NCI-H2081 (cell line): Measurements from ENCODE around the gene PTK7.
"Not testable (repeated sequence)": the region's sequence is repeated elsewhere in the genome, so short reads cannot be mapped to it uniquely, and the experiment has no call there.

ENCODE experiments used
- DNase-seq, 2 experiments: peaks; one replicate each; lab custom pipeline; 2025; lab: John Stamatoyannopoulos, UW

Gene PTK7

DNA sequence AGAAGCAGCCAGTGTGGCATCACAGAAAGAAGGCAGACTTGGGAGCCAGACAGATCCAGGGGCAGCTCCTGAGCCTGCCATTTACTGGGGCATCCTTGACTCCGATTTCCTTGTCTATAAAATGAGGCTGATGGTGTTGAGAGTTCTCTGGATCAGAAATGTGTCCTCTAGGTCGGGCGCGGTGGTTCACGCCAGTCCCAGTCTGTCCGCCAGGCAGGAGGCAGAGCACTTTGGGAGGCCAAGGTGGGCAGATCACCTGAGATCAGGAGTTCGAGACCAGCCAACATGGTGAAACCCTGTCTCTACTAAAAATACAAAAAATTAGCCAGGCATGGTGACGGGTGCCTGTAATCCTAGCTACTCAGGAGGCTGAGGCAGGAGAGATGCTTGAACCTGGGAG, 41.4 kb downstream of the PTK7 start:
- not testable (repeated sequence) for DNase-seq

DNA sequence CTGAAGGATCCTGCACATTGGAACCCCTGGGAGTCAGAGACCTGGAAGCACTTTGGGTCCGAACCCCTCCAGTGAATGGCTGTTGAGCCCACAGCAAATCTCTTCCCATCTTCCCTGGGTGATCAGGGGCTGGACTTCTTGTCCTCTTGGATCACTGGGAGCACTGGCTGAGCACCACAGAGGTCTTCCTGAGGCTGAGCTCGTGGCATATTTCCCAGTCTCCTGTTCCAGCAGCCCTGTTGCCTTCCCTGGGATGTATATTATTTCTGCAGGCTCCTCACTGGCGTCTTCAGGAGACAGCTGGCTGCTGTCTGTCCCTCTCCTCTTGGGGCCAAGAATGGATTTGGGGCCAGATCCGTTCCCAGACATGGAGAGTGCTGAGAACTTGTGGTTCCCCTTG, 43.4 kb downstream of the PTK7 start:
- DNase-seq = no peak

DNA sequence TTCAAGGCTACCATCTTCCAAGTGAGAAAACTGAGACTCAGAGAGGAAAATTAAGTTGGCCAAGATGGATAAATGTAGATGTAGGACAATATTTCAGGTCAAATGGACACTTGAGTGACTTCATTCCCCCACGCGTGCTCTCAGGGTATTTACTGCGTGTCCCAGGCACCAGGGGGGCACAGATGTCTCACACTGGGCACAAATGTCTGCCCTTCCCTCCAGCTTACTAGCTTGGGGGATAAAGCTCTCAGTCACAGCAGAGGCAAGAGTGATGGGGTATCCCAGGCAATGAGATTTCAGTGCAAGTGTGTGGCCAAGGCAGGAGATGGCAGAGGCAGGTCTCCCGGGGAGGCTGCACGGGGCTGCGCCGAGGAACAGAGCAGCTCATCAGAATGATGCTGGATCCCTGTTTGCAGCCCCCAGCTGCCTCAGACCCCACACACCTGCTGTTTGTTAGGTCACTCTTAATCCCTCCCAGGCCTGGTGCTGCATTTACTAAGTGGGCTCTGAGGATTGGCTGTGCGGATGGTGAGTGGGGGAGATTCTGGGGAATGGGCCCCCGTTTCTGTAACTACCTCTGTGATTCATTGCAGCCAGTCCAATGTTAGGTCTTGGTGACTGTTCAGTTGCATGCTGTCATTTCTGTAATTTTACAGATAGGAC, 44.1 kb downstream of the PTK7 start:
- no peak for DNase-seq

DNA sequence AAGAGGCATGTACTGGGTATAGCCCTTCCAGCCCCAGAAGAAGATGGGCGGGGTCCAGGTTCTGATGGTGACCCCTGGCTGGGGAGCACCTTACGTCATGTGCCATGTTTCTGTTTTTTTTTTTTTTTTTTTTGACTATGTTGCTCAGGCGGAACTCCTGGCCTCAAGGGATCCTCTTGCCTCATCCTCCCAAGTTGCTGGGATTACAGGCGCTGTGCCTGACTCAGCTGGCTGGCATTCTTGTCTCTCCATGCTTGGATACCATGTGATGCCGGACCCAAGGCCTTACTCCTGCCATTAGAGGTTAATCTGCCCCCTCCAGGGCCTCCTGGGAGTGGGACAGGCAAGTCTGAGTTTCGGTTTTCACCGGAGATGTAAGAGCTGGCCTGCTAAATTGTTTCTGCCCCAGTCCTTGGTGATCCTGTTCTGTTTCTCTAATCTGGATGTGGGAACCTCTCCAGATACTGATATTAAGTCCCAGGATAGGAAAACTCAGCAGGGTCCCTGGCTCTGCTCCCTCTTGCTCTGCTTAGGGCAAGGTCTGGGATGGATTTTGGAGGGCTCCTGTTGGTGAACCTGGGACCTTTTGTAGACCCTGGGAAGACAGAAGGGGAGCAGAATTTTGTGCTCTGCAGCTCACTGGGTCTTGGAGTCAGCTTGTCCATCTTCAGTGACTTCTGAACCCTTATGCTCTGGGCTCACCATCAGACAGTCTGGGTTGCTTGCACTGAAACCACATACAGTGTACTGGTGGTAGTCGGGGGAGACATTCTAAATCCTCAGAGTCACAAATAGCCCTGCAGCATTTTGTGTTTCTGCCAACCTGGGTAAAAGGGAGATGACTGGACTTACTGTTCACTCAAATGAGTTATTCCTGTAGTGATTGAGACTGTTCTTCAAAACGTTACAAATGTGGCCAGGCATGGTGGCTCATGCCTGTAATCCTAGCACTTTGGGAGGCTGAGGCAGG, 45.1 kb downstream of the PTK7 start:
- no peak for DNase-seq

DNA sequence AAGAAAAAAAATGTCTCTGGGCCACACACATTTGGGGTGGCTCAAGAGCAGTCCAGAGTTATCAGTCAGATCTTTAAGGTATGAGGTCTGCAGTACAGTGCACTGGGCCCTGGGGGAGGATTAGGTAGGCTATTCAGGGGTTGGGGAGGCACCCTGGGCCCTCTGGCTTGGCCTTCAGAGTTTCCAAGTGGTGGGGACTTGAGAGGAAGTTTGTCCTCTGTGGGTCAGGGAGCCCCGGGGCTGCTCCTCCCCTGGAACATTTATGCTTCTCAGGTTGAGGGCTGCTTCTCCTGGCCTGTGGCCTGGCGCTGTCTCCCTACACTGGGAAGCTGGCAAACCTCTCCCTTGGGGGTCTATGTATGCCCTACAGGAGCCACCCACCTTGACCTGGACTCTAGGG, 46.0 kb downstream of the PTK7 start:
- DNase-seq = no peak

DNA sequence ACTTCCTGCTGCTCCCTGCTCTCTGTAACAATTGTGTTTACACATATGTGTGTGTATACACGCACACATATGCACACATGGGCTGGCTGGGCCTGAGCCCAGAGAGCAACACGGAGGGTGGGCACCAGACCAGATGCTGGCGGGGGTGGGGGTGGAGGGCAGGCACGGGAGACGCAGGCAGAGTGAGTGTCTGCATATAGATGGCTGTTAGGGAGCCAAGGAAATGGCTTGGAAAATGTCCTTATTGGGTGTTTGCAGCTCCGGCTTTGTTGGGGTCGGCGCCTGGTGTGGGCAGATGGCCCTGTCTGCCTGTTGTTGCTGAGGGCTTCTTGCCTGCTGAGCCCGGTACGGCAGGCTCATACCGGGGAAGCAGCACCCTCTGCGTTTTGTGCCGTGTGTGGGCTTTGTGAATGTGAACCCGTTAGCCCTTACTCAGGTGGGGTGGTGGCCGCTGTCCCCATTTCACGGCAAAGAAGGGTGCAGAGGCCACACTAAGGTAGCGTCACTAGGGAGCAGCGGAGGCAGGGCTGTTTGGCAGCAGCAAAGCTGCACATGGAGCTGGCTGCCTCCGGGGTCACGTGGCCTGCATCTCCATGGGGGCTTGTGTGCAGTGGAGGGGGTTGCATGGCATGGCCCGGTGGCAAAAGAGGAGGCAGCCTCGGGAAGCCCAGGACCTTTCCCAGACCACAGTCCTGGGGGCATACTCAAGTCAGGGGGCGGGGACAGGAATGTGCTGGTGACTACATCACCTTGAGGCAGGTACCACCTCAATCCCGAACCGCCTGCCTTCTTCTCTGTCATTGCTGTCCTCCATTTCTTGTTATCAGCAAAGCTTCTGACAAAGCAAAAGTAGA, 47.6 kb downstream of the PTK7 start:
- DNase-seq = no peak

DNA sequence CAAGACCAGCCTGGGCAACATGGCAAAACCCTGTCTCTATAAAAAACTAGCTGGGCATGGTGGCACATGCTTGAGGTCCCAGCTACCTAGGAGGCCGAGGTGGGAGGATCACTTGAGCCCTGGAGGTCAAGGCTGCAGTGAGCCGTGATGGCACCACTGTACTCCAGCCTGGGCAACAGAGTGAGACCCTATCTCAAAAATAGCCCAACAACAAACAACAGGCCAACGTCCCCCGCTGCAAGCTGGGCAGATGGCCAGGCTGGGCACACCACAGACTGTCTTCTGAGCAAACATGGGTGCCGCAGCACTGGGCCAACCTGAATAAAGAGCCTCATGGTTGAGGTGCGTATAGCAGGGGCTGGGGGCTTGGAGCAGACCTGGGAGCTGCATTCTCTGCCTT, 48.4 kb downstream of the PTK7 start:
- peak in 1 of 2 experiments; percentile 9 for DNase-seq

DNA sequence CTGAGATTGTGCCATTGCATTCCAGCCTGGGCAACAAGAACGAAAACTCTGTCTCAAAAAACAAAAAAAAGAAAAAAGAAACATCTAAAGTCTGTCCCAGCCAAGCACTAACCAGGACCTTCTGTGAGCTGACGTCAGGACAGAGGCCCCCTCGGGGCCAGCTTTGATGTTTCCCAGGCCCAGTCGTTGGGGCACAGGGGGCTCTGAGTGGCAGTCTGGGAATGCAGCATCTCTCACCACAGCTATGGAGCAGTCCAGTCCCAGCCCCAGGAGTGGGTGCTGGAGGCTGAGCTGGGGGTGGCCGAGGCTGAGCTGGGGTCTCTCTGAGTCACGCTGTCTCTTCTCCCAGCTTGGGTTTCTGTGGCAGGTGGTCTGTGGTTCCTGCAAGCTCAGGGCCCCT, 49.0 kb downstream of the PTK7 start:
- DNase-seq = no peak

DNA sequence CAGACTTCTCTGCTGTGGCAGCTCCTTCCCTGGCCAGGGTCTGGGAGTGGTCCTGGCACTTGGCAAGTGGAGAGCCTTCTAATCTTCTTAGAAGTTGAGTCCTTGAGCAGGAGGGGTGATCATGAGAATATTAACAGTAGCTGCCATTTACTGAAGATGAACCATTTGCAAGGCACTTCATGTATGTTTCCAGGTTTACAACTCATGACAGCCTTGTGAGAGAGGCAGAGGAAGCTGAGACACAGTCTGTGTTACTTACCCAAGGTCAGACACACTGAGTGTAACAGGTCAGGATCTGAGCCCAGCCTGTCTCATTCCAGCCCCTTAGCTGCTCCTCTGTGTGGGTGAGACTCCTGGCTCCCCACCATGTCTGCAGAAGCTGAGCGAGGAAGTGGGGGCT, 49.4 kb downstream of the PTK7 start:
- DNase-seq = no peak

DNA sequence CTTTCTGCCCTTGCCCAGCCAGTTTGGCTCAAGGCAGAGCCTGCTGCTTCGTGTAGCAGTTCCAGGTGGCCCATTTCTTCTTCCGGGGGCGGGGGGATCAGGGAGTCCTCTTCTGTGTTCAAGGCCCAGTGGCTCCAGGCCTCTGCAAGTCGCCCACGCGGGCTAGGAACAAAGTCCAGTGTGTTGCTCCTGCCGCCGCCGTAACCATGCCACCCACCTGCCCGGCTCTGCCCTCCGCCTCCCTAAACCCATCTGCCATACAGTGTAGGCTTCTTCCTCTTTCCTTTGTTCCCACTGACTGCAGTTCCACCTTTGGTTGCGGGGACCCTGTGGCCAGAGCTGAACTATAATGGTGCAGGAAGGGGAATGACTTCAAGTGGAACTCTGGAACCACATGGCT, 51.1 kb downstream of the PTK7 start:
- no peak for DNase-seq

DNA sequence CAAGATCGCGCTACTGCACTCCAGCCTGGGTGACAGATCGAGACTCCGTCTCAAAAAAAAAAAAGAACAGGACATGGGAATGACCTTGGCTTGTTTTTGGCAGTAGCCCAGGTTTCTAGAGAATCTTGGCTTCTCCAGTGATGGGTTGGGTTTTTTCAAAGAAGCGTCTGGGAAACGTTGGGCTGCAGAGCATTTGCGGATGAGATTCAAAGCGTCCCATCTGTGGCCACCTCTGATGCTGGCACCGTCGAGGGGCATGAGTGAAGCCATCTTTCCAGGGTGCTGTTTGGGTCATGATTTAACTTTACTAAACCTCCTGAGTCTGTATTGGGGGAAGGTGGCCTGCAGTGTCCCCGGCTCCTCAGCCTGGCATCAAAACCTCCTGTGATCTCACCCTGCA, 51.8 kb downstream of the PTK7 start:
- no peak for DNase-seq

DNA sequence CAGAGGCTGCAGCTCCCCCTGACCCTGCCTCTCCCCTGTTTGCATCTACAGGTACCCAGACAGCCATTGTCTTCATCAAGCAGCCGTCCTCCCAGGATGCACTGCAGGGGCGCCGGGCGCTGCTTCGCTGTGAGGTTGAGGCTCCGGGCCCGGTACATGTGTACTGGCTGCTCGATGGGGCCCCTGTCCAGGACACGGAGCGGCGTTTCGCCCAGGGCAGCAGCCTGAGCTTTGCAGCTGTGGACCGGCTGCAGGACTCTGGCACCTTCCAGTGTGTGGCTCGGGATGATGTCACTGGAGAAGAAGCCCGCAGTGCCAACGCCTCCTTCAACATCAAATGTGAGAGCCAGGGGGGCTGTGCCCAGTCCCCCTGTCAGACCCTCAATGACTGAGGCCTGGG, 52.8 kb downstream of the PTK7 start:
- no peak for DNase-seq

DNA sequence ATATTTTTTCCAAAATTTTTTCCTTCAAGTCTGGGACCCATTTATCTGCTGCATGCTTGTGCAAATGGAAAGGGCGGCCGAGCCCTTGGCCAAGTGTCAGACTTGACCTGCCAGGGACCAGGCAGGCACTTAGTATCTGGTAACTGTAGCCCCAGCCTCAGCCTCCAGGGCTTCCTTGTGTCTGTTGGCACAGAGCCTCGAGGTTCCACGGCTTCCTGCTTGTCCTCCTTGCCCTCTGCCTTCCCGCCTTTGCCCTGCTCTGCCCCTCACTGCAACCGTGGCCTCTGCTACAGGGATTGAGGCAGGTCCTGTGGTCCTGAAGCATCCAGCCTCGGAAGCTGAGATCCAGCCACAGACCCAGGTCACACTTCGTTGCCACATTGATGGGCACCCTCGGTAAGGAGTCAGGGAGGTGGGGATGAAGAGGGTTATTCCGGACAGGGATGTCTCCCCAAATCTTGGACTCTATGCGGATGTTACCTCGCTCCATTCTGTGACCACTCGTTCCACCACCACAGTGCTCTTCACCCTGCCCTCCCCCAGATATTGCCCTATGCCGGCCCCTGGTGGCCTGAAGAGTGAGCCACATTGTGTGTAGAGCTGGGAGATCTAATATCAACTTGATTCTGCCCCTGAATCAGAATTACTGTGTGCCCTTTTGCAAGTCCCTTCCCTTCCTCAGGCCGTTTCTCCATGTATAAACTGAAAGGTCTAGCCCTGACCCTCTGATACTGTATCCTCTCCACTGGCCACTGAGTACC, 53.5 kb downstream of the PTK7 start:
- no peak for DNase-seq

DNA sequence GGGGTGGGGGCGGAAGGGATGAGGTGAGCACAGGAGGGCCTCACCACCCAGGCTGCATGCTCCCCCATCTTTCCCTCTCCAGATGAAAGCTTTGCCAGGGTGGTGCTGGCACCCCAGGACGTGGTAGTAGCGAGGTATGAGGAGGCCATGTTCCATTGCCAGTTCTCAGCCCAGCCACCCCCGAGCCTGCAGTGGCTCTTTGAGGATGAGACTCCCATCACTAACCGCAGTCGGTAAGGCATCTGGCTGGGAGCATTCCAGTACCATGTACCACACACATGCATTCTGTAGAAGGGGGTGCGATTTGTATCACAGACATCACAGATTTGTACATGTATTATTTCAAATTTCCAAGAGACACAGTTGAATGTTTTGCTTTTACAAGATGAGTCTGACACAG, 54.3 kb downstream of the PTK7 start:
- DNase-seq = no peak

DNA sequence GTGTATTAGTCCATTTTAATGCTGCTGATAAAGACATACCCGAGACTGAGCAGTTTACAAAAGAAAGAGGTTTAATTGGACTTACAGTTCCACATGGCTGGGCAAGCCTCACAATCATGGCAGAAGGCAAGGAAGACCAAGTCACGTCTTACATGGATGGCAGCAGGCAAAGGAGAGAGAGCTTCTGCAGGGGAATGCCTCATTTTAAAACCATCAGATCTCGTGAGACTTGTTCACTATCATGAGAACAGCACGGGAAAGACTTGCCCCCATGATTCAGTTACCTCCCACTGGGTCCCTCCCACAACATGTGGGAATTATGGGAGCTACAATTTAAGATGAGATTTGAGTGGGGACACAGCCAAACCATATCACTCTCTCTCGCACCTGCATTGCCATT, 55.3 kb downstream of the PTK7 start:
- DNase-seq = not testable (repeated sequence)

DNA sequence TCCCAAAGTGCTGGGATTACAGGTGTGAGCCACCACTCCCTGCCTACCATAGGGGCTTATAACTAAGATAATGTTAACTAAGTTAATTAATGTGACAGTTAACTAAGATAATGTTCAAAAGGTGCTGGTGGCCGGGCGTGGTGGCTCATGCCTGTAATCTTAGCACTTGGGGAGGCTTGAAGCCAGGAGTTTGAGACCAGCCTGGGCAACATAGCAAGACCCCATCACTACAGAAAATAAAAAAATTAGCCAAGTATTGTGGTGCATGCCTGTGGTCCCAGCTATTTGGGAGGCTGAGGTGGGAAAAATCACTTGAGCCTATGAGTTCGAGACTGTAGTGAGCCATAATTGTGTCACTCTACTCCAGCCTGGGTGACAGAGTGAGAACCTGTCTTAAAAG, 62.2 kb downstream of the PTK7 start:
- DNase-seq = no peak

DNA sequence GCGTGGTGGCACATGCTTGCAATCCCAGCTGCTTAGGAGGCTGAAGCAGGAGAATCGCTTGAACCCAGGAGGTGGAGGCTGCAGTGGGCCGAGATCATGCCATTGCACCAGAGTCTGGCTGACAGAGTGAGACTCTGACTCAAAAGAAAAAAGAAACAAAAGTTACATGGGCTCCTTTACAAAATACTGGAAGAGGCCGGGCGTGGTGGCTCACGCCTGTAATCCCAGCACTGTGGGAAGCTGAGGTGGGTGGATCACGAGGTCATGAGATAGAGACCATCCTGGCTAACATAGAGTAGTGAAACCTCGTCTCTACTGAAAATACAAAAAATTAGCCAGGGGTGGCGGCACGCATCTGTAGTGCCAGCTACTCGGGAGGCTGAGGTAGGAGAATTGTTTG, 63.9 kb downstream of the PTK7 start:
- not testable (repeated sequence) for DNase-seq

DNA sequence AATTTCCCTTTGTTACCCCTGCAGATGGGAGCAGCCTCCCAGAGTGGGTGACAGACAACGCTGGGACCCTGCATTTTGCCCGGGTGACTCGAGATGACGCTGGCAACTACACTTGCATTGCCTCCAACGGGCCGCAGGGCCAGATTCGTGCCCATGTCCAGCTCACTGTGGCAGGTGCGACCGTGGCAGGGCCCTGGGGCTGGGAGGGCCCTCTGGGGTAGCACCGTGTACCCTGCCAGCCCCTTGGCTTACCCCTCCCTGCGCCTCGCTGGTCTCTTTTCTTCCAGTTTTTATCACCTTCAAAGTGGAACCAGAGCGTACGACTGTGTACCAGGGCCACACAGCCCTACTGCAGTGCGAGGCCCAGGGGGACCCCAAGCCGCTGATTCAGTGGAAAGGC, 65.5 kb downstream of the PTK7 start:
- no peak for DNase-seq

DNA sequence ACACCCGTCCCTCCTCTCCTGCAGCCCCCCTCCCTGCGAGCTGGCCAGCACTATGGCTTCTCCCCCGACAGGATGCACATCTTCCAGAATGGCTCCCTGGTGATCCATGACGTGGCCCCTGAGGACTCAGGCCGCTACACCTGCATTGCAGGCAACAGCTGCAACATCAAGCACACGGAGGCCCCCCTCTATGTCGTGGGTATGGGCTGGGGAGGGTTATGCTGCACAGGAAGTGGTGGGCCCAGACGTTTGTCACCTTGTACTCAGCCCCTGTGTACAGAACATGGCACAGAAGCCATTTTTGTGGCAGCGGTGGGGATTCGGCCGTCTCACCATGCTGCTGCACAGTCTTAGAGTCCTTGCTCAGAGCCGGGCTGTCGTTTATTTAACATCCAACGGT, 66.0 kb downstream of the PTK7 start:
- DNase-seq = no peak

DNA sequence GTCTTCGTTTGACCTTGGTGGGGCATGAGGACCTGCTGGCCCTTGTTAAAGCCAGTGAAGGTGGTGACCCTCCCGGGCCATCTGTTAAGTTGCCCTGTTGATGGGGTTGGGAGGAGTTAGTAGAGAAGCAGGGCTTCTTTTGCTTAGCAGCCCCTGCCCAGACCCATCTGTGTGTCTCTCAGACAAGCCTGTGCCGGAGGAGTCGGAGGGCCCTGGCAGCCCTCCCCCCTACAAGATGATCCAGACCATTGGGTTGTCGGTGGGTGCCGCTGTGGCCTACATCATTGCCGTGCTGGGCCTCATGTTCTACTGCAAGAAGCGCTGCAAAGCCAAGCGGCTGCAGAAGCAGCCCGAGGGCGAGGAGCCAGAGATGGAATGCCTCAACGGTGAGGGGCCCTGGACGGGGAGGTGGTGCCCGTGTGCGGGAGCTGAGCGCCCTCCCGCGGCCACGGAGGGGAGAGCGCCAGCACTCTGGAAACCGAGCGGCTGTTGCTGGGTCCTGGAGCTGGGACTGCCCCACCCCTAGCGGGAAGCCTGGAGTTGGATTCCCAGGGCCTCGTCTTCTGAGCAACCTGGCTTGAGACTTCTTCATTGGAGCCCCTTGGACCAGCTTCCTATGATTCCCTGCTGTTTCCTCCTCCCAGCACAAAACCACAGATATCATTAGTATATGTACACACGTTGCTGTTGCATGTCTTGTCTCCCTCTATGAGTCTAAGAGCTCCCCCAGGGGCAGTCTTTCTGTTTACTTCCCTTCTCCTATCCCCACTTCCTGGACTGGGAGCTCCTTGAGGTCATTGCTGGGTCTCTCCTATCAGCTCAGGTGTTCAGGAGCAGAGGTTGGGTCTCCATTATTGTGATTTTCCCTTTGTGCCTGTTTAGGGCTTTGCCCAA, 67.4 kb downstream of the PTK7 start:
- DNase-seq = peak; percentile 81 to 86

DNA sequence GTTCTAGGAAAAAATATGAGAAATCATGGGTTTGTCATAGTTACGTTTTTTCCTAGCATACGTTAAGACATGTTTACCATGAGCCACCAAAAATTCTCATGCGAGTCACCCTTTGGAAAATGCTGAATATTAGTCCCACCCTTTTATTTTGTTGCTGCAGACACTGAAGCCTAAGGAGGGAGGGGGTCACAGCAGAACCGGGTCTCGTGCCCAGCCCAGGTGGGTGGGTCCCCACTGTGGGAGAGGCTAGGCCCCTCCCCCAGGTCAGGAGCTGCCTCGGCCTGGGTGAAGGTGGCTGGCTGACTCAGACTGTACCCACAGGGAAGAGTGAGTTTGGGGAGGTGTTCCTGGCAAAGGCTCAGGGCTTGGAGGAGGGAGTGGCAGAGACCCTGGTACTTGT, 68.8 kb downstream of the PTK7 start:
- DNase-seq = no peak
